Endothelial cell of umbilical vein (primary cell): ENCODE data around the gene RPS6KA4. TPM values are rescaled to one million over a fixed set of nuclear protein-coding genes. Genes with fewer than 3 reads are reported as not detected.

Experiments
- BruUV-seq: library from RNA; stranded (reverse); fragments of 400-500 nt; replicated peaks from 2 replicates; lab custom pipeline; 2021; lab: Mats Ljungman, UMichigan
- CTCF ChIA-PET: fragments of 300-600, 350-600 bp; sonication (Branson Sonifier 250); formaldehyde crosslinking; loops from one replicate; lab custom pipeline; 2021; ENCODE audit warnings: antibody characterized with exemption, inconsistent platforms; lab: Charles Lee
- POLR2A ChIA-PET: fragments of 300-600, 350-600 bp; sonication (Branson Sonifier 250); formaldehyde crosslinking; loops from one replicate; lab custom pipeline; 2021; ENCODE audit warnings: antibody characterized with exemption, inconsistent platforms; lab: Charles Lee
- DNase-seq: peaks from one replicate; pipeline ENCODE4 v3.0.0-alpha.2; 2011; ENCODE audit warnings: low read depth, low spot score
- FAIRE-seq: peaks from 2 replicates; lab custom pipeline; 2011; peaks lifted over from hg19 to GRCh38; lab: Jason Lieb, UNC
- H2AFZ ChIP-seq: 2 replicates; pipeline ENCODE4 v1.6.0; 2012; ENCODE audit warnings: low read depth, low read length, control low read depth, inconsistent platforms
- H3K27ac ChIP-seq: 2 replicates; pipeline ENCODE4 v1.5.1; 2011; ENCODE audit warnings: low read depth, mild to moderate bottlenecking, control low read depth, low read length, moderate library complexity; ENCODE audit not compliant: insufficient read depth
- H3K27me3 ChIP-seq, 2 experiments: 2 replicates each; pipeline versions ENCODE4 v1.6.0 to v1.6.1; 2011; ENCODE audit warnings: low read length in 2 of 2, mixed read lengths in 1 of 2; ENCODE audit not compliant: control insufficient read depth in 2 of 2, insufficient read depth in 2 of 2
- H3K36me3 ChIP-seq, 2 experiments: 2 replicates in 1 of 2; 3 replicates in 1 of 2; pipeline ENCODE4 v1.5.1; 2011; ENCODE audit warnings: low read length in 2 of 2, mild to moderate bottlenecking in 1 of 2, moderate library complexity in 1 of 2; ENCODE audit not compliant: control insufficient read depth in 2 of 2, insufficient read depth in 2 of 2; ENCODE audit errors: extremely low read depth in 1 of 2
- H3K4me1 ChIP-seq: 3 replicates; pipeline ENCODE4 v1.5.1; 2011; ENCODE audit warnings: mild to moderate bottlenecking, low read length; ENCODE audit not compliant: control insufficient read depth, insufficient read depth; ENCODE audit errors: extremely low read depth
- H3K4me2 ChIP-seq: 2 replicates; pipeline ENCODE4 v1.6.1; 2011; ENCODE audit warnings: low read length, control low read depth, mixed read lengths; ENCODE audit not compliant: insufficient read depth
- H3K4me3 ChIP-seq, 3 experiments: fragments of 200-600 bp in 1 of 3; sonication (generic), shearing (Covaris generic) in 1 of 3; replicated peaks in 1 of 3; 2 replicates each; pipeline ENCODE4 v1.5.1; 2011 to 2016; ENCODE audit warnings: control low read depth in 3 of 3, low read length in 3 of 3, mild to moderate bottlenecking in 2 of 3, inconsistent platforms in 1 of 3, low read depth in 1 of 3, moderate library complexity in 1 of 3; ENCODE audit not compliant: insufficient read depth in 1 of 3
- H3K79me2 ChIP-seq: 2 replicates; pipeline ENCODE4 v1.6.0; 2012; ENCODE audit warnings: low read length, inconsistent platforms; ENCODE audit not compliant: control insufficient read depth, insufficient read depth
- H3K9ac ChIP-seq: replicated peaks from 2 replicates; pipeline ENCODE3; 2011; ENCODE audit warnings: low read length, control low read depth; ENCODE audit not compliant: insufficient read depth; ENCODE audit errors: extremely low read depth
- H3K9me1 ChIP-seq: replicated peaks from 3 replicates; pipeline ENCODE4 v1.6.0; 2011; ENCODE audit warnings: mild to moderate bottlenecking, low read length; ENCODE audit not compliant: control insufficient read depth, insufficient read depth; ENCODE audit errors: extremely low read depth
- H3K9me3 ChIP-seq: replicated peaks from 2 replicates; pipeline ENCODE4 v1.5.1; 2012; ENCODE audit warnings: low read length, inconsistent platforms; ENCODE audit not compliant: control insufficient read depth, insufficient read depth
- H4K20me1 ChIP-seq: replicated peaks from 2 replicates; pipeline ENCODE3; 2011; ENCODE audit warnings: mild to moderate bottlenecking, low read length; ENCODE audit not compliant: control insufficient read depth, insufficient read depth; ENCODE audit errors: extremely low read depth
- EZH2 ChIP-seq: IDR thresholded peaks from 2 replicates; pipeline ENCODE4 v1.6.1; 2012; ENCODE audit warnings: borderline replicate concordance, low read depth, mild to moderate bottlenecking, moderate library complexity, low read length, inconsistent platforms; ENCODE audit not compliant: severe bottlenecking
- FOS ChIP-seq: IDR thresholded peaks from 2 replicates; pipeline ENCODE4 v1.6.1; 2011; ENCODE audit warnings: mild to moderate bottlenecking, low read length, moderate library complexity, borderline replicate concordance; ENCODE audit not compliant: insufficient read depth
- GATA2 ChIP-seq: IDR thresholded peaks from 2 replicates; pipeline ENCODE4 v1.7.0; 2011; ENCODE audit warnings: low read depth, mild to moderate bottlenecking, moderate library complexity, mixed read lengths, low read length; ENCODE audit not compliant: insufficient read length, insufficient read depth
- JUN ChIP-seq: IDR thresholded peaks from 2 replicates; pipeline ENCODE4 v1.6.1; 2011; ENCODE audit warnings: borderline replicate concordance, low read depth; ENCODE audit not compliant: insufficient read length, insufficient read depth
- MYC ChIP-seq: IDR thresholded peaks from one replicate; pipeline ENCODE4 v1.6.1; 2011; ENCODE audit warnings: mild to moderate bottlenecking, low read depth, low read length
- POLR2A ChIP-seq: IDR thresholded peaks from 2 replicates; pipeline ENCODE4 v1.6.1; 2012; ENCODE audit warnings: low read depth, mild to moderate bottlenecking, control low read depth, low read length
- POLR2AphosphoS5 ChIP-seq: IDR thresholded peaks from 2 replicates; pipeline ENCODE4 v1.6.1; 2012; ENCODE audit warnings: low read depth, mild to moderate bottlenecking, control low read depth, low read length, moderate library complexity; ENCODE audit not compliant: insufficient read depth
- dilution Hi-C: fragments of 300-500 bp; cut with MboI; formaldehyde crosslinking; loops from one replicate; pipeline ENCODE4 v1.15.0; 2019; ENCODE audit warnings: low sequenced_read_pairs; ENCODE audit not compliant: extremely low pct_ligation_motif_present
- intact Hi-C: fragments of 100-400 bp; cut with micrococcal nuclease; formaldehyde crosslinking; loops from one replicate; pipeline ENCODE4 v1.10.0; 2022
- polyA plus RNA-seq, 4 experiments: library from polyadenylated mRNA; depleted of rRNA in 3 of 4; stranded (reverse) in 3 of 4; unstranded in 1 of 4; fragments of >200 nt; gene quantifications; 2 replicates each; pipeline versions ENCODE4 v1.2.1 to v1.2.3, GENCODE V29; 2011 to 2012; ENCODE audit warnings: missing spikeins in 1 of 4
- total RNA-seq: library from RNA; stranded (reverse); gene quantifications from 2 replicates; pipeline ENCODE4 v1.2.3, GENCODE V29; 2021
- TF ChIP-seq, protein P1 (sequence below): IDR thresholded peaks from 2 replicates; pipeline ENCODE4 v1.6.1; 2011; ENCODE audit not compliant: insufficient read depth, insufficient read length
- TF ChIP-seq, protein P2 (sequence below), 2 donors: IDR thresholded peaks; 1 replicate in 1 of 2; 2 replicates in 1 of 2; pipeline ENCODE4 v1.5.1; 2011; ENCODE audit warnings: low read length in 2 of 2, mild to moderate bottlenecking in 2 of 2, moderate library complexity in 2 of 2, control low read depth in 1 of 2, inconsistent platforms in 1 of 2, low read depth in 1 of 2; ENCODE audit not compliant: insufficient read depth in 1 of 2; ENCODE audit errors: extremely low read depth in 1 of 2

RPS6KA4 gene
- total and polyA plus RNA-seq, 2 donors (not counting 3 experiments of a cell fraction or from before 2014, with no cell fraction given): 26.5 to 44.1 TPM

DNA sequence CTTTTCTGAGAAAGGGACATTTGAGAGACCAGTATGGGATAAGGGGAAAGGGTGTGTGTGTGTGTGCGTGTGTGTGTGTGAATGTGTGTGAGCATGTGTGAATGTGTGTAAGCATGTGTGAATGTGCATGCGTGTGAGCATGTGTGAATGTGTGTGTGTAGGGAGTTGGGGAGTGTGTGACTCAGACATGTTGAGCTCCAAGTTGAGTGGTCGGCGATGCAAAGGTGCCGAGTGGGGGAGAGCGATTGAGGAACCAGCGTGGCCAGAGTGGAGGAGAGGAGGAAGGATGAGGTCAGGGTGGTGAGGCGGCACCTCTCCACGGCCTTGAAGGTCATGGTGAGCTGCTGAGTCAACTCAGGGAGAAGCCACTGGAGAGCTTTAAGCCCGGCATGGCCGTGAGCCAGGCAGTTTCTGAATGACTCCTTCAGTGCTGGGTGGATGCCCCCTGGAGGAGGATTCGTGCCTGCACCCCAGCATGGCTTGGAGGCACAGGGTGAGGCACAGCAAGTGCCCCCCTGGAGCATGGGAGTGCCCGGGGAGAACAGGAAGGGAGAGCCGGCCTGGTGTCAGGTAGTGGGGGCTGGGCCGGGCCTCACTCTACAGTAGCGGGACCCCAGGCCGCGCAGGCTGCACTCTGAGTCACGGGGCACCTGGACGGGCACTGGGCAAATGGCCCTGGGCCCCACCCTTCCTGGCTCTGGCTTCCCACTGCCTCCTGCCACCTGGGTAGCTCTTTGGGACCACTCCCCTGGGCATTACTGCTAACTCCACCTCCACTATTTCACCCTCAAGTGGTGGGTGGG lies 27.2 kb upstream of the RPS6KA4 start:
- Histone ChIP-seq H2AFZ (peak overlapping the region; percentile 8), H3K9me1 (no peaks in the 10 kb centered on the region), H4K20me1 (no peaks in the 10 kb centered on the region), H3K9ac (no peak overlapping the region), H3K36me3 (no peaks in the 10 kb centered on the region), H3K4me3 (no peak overlapping the region), H3K4me2 (no peak overlapping the region), H3K79me2 (no peaks in the 10 kb centered on the region), H3K27me3 (no peaks in the 10 kb centered on the region), H3K4me1 (peaks cover 3% of the 10 kb centered on the region), H3K9me3 (no peaks in the 10 kb centered on the region), H3K27ac (no peak overlapping the region)
- TF ChIP-seq, protein P1, sequence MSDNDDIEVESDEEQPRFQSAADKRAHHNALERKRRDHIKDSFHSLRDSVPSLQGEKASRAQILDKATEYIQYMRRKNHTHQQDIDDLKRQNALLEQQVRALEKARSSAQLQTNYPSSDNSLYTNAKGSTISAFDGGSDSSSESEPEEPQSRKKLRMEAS: peak; percentile 33
- TF ChIP-seq JUN (no peak), POLR2AphosphoS5 (peak; percentile 27), MYC (no peak), GATA2 (no peak), FOS (peak; percentile 32), POLR2A (no peak), EZH2 (no peak)
- TF ChIP-seq, protein P2, sequence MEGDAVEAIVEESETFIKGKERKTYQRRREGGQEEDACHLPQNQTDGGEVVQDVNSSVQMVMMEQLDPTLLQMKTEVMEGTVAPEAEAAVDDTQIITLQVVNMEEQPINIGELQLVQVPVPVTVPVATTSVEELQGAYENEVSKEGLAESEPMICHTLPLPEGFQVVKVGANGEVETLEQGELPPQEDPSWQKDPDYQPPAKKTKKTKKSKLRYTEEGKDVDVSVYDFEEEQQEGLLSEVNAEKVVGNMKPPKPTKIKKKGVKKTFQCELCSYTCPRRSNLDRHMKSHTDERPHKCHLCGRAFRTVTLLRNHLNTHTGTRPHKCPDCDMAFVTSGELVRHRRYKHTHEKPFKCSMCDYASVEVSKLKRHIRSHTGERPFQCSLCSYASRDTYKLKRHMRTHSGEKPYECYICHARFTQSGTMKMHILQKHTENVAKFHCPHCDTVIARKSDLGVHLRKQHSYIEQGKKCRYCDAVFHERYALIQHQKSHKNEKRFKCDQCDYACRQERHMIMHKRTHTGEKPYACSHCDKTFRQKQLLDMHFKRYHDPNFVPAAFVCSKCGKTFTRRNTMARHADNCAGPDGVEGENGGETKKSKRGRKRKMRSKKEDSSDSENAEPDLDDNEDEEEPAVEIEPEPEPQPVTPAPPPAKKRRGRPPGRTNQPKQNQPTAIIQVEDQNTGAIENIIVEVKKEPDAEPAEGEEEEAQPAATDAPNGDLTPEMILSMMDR (IDR thresholded peaks at IDR 0.05; ENCODE audit: extremely low read depth in 1 of 2, insufficient read depth in 1 of 2, low read depth in 1 of 2, low read length in 2 of 2): peak; percentile 64 to 82
- DNase-seq (peak; percentile 74), FAIRE-seq (peak; percentile 83)
- POLR2A ChIA-PET: interaction anchor here (0.5 to 1.2 kb wide), 2 partner anchors 14 to 331 kb away, joined by 3 to 6 read pairs; partner anchors contain the start of genes PRDX5 and TRMT112
- no TSS peak for BruUV-seq
- intact Hi-C loops: loop anchor here (2.0 kb wide), 1 partner anchor 13 kb away; the partner anchor contains the start of gene PRDX5
- CTCF ChIA-PET: interaction anchor here (0.6 to 5.4 kb wide), 21 partner anchors 9 to 146 kb away, joined by 3 to 71 read pairs (median 5); partner anchors contain the start of genes BAD, CATSPERZ, CCDC88B and ESRRA
- dilution Hi-C loops: no loop called here
